Uterus (tissue), 4 donors: Measurements from ENCODE around the gene NCOA1. TPM values are rescaled to one million over a fixed set of nuclear protein-coding genes. Genes with fewer than 3 reads are reported as not detected.

Experiments used
- DNase-seq, 2 donors: peaks; one replicate each; pipeline ENCODE4 v3.0.0-alpha.2; 2019 to 2020
- H3K27ac ChIP-seq, 2 donors: fragments of 200-600 bp; sonication (generic); 1 replicate in 1 of 2; 2 replicates in 1 of 2; pipeline ENCODE4 v1.5.1; 2016 to 2018
- H3K27me3 ChIP-seq, 2 donors: fragments of 200-600 bp; sonication (generic); one replicate each; pipeline ENCODE4 v1.5.1; 2018 to 2019; ENCODE audit warnings: control low read depth in 1 of 2
- H3K36me3 ChIP-seq, 2 donors: fragments of 200-600 bp; sonication (generic); one replicate each; pipeline ENCODE4 v1.5.1; 2019; ENCODE audit warnings: control low read depth in 1 of 2
- H3K4me1 ChIP-seq, 2 donors: fragments of 200-600 bp; sonication (generic); one replicate each; pipeline ENCODE4 v1.5.1; 2018 to 2019; ENCODE audit warnings: control low read depth in 1 of 2
- H3K4me3 ChIP-seq, 2 donors: fragments of 200-600 bp; sonication (generic); 1 replicate in 1 of 2; 2 replicates in 1 of 2; pipeline ENCODE4 v1.5.1; 2018 to 2019; ENCODE audit warnings: mild to moderate bottlenecking in 1 of 2
- H3K9me3 ChIP-seq, 2 donors: fragments of 200-600 bp; sonication (generic); one replicate each; pipeline ENCODE4 v1.5.1; 2019; ENCODE audit warnings: control low read depth in 1 of 2
- POLR2A ChIP-seq, 2 donors: fragments of 450-650 bp; IDR thresholded peaks; one replicate each; pipeline ENCODE4 v1.6.1; 2016; ENCODE audit warnings: antibody characterized with exemption in 2 of 2, mild to moderate bottlenecking in 1 of 2, moderate library complexity in 1 of 2
- intact Hi-C: fragments of 100-400 bp; cut with DNase I; formaldehyde crosslinking; loops from one replicate; pipeline ENCODE4 v1.15.1; 2023; ENCODE audit warnings: low total_unique reads
- total RNA-seq, 4 donors: library from RNA; depleted of rRNA in 3 of 4; stranded (reverse); fragments of >200 nt in 3 of 4; gene quantifications; one replicate each; pipeline versions ENCODE4 v1.1.0 to v1.2.4, GENCODE V29; 2014 to 2023
- TF ChIP-seq, protein P1 (sequence below), 4 experiments: fragments of 200-600 bp in 2 of 4; fragments of 450-650 bp in 2 of 4; sonication (generic) in 2 of 4; IDR thresholded peaks; one replicate each; pipeline ENCODE4 v1.5.1; 2016 to 2019; ENCODE audit warnings: antibody characterized with exemption in 4 of 4, mild to moderate bottlenecking in 2 of 4, moderate library complexity in 1 of 4
- donor health status: DM: yes; HTN: yes; CAD: no.

Gene NCOA1
- total RNA-seq, 4 donors from 2014 or later = 38.7 to 88.5 (median 62.0) TPM

DNA sequence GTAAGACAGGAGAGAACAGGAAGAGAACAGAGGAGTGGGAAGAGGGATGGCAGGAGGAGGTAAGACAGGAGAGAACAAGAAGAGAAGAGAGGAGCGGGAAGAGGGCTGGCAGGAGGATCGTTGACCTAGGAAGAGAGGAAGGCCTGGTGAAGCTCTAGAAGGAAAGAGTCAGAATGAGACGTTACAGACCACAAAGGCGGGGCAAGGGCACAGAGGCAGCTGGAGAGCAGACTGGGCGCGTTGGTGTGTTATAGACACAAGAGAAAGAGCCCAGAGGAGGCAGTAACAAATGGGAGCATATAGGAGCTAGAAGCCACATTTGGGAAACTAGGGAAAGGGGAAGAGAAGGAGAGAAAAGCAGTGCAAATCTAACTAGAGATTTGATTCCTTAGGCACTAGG, 275.6 kb downstream of the NCOA1 start:
- Histone ChIP-seq H3K27ac (no peak overlapping the region), H3K27me3 (no peaks in the 10 kb centered on the region), H3K36me3 (no peaks in the 10 kb centered on the region), H3K4me3 (no peak overlapping the region), H3K4me1 (no peaks in the 10 kb centered on the region), H3K9me3 (no peaks in the 10 kb centered on the region)
- no peak for DNase-seq
- TF ChIP-seq, protein P1, sequence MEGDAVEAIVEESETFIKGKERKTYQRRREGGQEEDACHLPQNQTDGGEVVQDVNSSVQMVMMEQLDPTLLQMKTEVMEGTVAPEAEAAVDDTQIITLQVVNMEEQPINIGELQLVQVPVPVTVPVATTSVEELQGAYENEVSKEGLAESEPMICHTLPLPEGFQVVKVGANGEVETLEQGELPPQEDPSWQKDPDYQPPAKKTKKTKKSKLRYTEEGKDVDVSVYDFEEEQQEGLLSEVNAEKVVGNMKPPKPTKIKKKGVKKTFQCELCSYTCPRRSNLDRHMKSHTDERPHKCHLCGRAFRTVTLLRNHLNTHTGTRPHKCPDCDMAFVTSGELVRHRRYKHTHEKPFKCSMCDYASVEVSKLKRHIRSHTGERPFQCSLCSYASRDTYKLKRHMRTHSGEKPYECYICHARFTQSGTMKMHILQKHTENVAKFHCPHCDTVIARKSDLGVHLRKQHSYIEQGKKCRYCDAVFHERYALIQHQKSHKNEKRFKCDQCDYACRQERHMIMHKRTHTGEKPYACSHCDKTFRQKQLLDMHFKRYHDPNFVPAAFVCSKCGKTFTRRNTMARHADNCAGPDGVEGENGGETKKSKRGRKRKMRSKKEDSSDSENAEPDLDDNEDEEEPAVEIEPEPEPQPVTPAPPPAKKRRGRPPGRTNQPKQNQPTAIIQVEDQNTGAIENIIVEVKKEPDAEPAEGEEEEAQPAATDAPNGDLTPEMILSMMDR (IDR thresholded peaks at IDR 0.05) = no peak
- TF ChIP-seq POLR2A (IDR thresholded peaks at IDR 0.05) = no peak
- intact Hi-C loops = no loop called here

DNA sequence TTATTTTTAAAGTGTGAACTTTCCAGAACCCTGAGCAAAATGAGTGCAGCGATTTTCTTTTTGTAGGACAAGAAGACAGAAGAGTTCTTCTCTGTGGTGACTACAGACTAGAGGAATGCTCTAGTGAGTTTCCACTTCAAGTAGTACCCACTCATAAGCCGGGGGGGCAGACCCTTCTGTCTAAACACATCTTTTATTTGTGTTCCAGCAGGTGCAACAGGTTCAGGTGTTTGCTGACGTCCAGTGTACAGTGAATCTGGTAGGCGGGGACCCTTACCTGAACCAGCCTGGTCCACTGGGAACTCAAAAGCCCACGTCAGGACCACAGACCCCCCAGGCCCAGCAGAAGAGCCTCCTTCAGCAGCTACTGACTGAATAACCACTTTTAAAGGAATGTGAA, 277.0 kb downstream of the NCOA1 start:
- no peaks in the 10 kb centered on the region for H3K4me1 ChIP-seq
- no peak overlapping the region for H3K4me3 ChIP-seq
- no peaks in the 10 kb centered on the region for H3K36me3 ChIP-seq
- no peak for DNase-seq
- H3K27ac ChIP-seq = no peak overlapping the region
- H3K27me3 ChIP-seq = no peaks in the 10 kb centered on the region
- no peaks in the 10 kb centered on the region for H3K9me3 ChIP-seq
- TF ChIP-seq, protein P1 (IDR thresholded peaks at IDR 0.05) = no peak
- TF ChIP-seq POLR2A (IDR thresholded peaks at IDR 0.05) = no peak
- intact Hi-C loops = no loop called here

DNA sequence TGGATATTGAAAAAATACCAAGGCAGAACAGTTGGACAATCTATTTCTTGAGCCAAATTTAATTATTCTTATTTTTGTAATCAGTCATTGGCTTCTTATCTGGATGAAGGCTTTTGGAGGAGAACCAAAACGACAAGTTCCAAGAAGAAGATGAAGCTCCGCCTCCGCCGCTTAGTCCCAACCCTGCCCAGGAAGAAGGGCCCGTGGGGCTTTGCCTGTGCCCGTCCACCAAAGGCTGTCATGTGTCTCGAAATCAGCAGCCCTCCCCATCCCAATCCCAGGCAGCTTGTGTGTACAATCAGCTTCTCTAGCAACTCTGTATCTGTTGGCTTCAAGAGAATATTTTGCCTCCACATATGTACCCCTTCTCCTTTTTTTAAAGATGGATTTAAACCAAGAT, 277.5 kb downstream of the NCOA1 start:
- no peaks in the 10 kb centered on the region for H3K27me3 ChIP-seq
- H3K4me1 ChIP-seq = no peaks in the 10 kb centered on the region
- no peak overlapping the region for H3K4me3 ChIP-seq
- TF ChIP-seq, protein P1 (IDR thresholded peaks at IDR 0.05) = no peak
- TF ChIP-seq POLR2A (IDR thresholded peaks at IDR 0.05) = no peak
- intact Hi-C loops = no loop called here
- H3K27ac ChIP-seq = no peak overlapping the region
- no peaks in the 10 kb centered on the region for H3K36me3 ChIP-seq
- no peaks in the 10 kb centered on the region for H3K9me3 ChIP-seq
- peak; percentile 22 for DNase-seq

DNA sequence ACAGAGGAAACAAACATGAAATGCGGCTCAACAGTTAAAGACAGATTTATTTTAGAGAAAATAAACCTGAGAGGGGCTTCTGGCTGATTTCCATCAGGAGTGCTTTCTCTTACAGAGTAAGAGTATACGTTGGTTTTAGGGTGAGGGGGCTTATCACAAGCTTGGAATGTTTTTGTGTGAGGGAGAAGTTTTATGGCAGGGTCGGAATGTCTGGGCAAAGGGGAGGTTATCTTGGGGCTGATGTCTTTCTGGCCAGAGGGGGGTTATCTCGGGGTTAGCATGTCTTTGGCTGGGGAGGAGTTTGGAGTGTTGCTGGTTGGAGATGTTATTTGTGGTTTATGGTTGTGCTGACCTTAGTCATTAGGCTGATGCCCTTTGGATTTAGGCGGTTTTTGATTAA, 280.0 kb downstream of the NCOA1 start:
- TF ChIP-seq, protein P1 (IDR thresholded peaks at IDR 0.05) = no peak
- no peak for TF ChIP-seq POLR2A (IDR thresholded peaks at IDR 0.05)
- H3K27ac ChIP-seq = no peak overlapping the region
- H3K27me3 ChIP-seq = no peaks in the 10 kb centered on the region
- H3K4me1 ChIP-seq = no peaks in the 10 kb centered on the region
- intact Hi-C loops = no loop called here
- no peak for DNase-seq
- H3K36me3 ChIP-seq = no peaks in the 10 kb centered on the region
- H3K4me3 ChIP-seq = no peak overlapping the region
- no peaks in the 10 kb centered on the region for H3K9me3 ChIP-seq

DNA sequence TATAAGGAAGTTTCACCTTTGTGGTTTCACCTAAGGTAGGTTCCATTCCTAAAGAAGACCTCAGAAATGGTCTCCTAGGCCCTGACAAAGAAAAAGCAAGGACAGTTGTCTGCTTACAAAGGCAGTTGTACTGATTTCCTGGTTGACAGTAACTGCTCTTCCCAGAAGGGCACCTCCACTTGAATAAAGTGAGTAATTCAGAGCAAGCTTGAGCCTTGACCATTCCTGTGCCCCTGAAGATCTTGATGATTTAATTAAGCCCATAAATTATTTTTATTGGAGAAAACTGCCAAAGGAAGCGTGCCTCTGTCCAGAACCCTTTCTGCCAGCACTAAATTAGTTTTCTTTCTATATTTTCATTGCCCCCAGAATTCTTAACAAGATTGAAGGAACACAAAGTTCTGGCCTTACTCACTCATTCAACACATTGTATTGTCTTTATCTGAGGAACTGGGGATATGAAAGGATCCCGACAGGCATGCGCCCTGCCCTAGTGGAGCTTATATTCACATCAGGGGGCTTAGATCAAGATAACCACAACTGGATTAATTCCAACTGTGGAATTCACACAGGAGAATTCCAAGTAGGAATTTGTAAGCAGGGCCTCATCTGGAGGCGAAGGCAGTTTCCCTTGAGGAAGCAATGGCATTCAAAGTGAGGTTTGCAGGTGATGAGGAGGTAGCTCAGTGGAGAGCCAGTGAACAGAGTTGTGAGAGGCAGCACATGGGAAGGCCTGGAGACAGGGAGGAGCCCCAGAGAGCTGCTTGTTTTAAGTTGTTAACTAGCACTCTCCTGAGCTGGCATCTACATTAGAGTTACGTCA, 280.9 kb downstream of the NCOA1 start:
- no peak for DNase-seq
- no peak overlapping the region for H3K4me3 ChIP-seq
- TF ChIP-seq, protein P1 (IDR thresholded peaks at IDR 0.05) = no peak
- no peak for TF ChIP-seq POLR2A (IDR thresholded peaks at IDR 0.05)
- intact Hi-C loops = no loop called here
- H3K27ac ChIP-seq = no peak overlapping the region
- H3K9me3 ChIP-seq = no peaks in the 10 kb centered on the region
- H3K4me1 ChIP-seq = no peaks in the 10 kb centered on the region
- H3K27me3 ChIP-seq = no peaks in the 10 kb centered on the region
- no peaks in the 10 kb centered on the region for H3K36me3 ChIP-seq
